HCT116 (cell line): ENCODE data around the gene OOSP1. TPM values are rescaled to one million over a fixed set of nuclear protein-coding genes. Genes with fewer than 3 reads are reported as not detected.

Source experiments
- ATAC-seq: fragments of 200-7000 bp; cut with Tn5 transposase; 2 replicates; pipeline ENCODE4 v1.9.1; 2020; ENCODE audit warnings: mild to moderate bottlenecking, moderate library complexity
- BruUV-seq: library from RNA; stranded (reverse); fragments of 400-500 nt; replicated peaks from 2 replicates; lab custom pipeline; 2021; lab: Mats Ljungman, UMichigan
- CTCF ChIA-PET: fragments of 300-600 bp; sonication (Branson Sonifier 250); formaldehyde crosslinking; loops from one replicate; lab custom pipeline; 2021; ENCODE audit warnings: antibody characterized with exemption; lab: Charles Lee
- POLR2A ChIA-PET: fragments of 300-600, 350-600 bp; sonication (Branson Sonifier 250); formaldehyde crosslinking; loops from one replicate; lab custom pipeline; 2021; ENCODE audit warnings: antibody characterized with exemption; lab: Charles Lee
- RAD21 ChIA-PET, 2 experiments: fragments of 300-600 bp; sonication (Branson Sonifier 250); formaldehyde crosslinking; loops; one replicate each; lab custom pipeline; 2023; ENCODE audit warnings: low total read pairs in 2 of 2; ENCODE audit not compliant: uncharacterized antibody in 2 of 2, unreplicated experiment in 2 of 2, low non-redundant PET in 1 of 2; lab: Charles Lee
- DNase-seq: peaks from one replicate; pipeline ENCODE4 v3.0.0-alpha.2; 2010; ENCODE audit warnings: low read depth, low spot score
- H2AFZ ChIP-seq: fragments of 200-600 bp; shearing (Covaris generic), sonication (generic); 2 replicates; pipeline ENCODE4 v1.6.1; 2017; ENCODE audit warnings: low read depth, mixed run types, mixed read lengths, antibody characterized with exemption, low read length; ENCODE audit not compliant: poor library complexity, severe bottlenecking
- H3K27ac ChIP-seq: 2 replicates; pipeline ENCODE4 v1.5.1; 2012; ENCODE audit warnings: low read depth, low read length
- H3K27me3 ChIP-seq: fragments of 200-600 bp; sonication (generic); 2 replicates; pipeline ENCODE4 v1.6.1; 2016; ENCODE audit warnings: mixed run types, low read length, mixed read lengths; ENCODE audit not compliant: insufficient read depth
- H3K36me3 ChIP-seq, 2 experiments: fragments of 200-500 bp in 1 of 2; fragments of 200-600 bp in 1 of 2; sonication (Bioruptor generic) in 1 of 2; sonication (generic) in 1 of 2; 2 replicates each; pipeline versions ENCODE4 v1.5.1 to v1.6.1; 2014 to 2016; ENCODE audit warnings: low read length in 2 of 2, inconsistent platforms in 1 of 2, mixed read lengths in 1 of 2, mixed run types in 1 of 2; ENCODE audit not compliant: insufficient read depth in 2 of 2, control insufficient read depth in 1 of 2
- H3K4me1 ChIP-seq, 2 experiments: fragments of 200-600 bp in 1 of 2; sonication (generic) in 1 of 2; 2 replicates each; pipeline versions ENCODE4 v1.5.1 to v1.6.1; 2012 to 2017; ENCODE audit warnings: low read length in 2 of 2, inconsistent platforms in 1 of 2, mild to moderate bottlenecking in 1 of 2, mixed read lengths in 1 of 2, mixed run types in 1 of 2, moderate library complexity in 1 of 2; ENCODE audit not compliant: insufficient read depth in 2 of 2, control insufficient read depth in 1 of 2
- H3K4me2 ChIP-seq: fragments of 200-600 bp; sonication (generic); 2 replicates; pipeline ENCODE4 v1.6.1; 2017; ENCODE audit warnings: mixed run types, low read length, mixed read lengths
- H3K4me3 ChIP-seq, 2 experiments: fragments of 200-600 bp in 1 of 2; sonication (generic) in 1 of 2; replicated peaks in 1 of 2; 2 replicates each; pipeline ENCODE4 v1.5.1; 2011 to 2016; ENCODE audit warnings: low read length in 2 of 2, control low read depth in 1 of 2, low read depth in 1 of 2, mild to moderate bottlenecking in 1 of 2, mixed read lengths in 1 of 2, mixed run types in 1 of 2
- H3K79me2 ChIP-seq: fragments of 200-600 bp; sonication (generic); 2 replicates; pipeline ENCODE4 v1.6.1; 2017; ENCODE audit warnings: mild to moderate bottlenecking, mixed run types, low read length, moderate library complexity, mixed read lengths; ENCODE audit not compliant: insufficient read depth
- H3K9ac ChIP-seq: fragments of 200-600 bp; sonication (generic); 2 replicates; pipeline ENCODE4 v1.6.1; 2016; ENCODE audit warnings: low read length, mixed read lengths
- H3K9me2 ChIP-seq: fragments of 200-600 bp; sonication (generic), shearing (Covaris generic); 2 replicates; pipeline ENCODE4 v1.6.1; 2017; ENCODE audit warnings: mixed run types, mild to moderate bottlenecking, moderate library complexity; ENCODE audit not compliant: insufficient read depth
- H3K9me3 ChIP-seq, 2 experiments: fragments of 200-500 bp in 1 of 2; fragments of 200-600 bp in 1 of 2; sonication (Bioruptor generic) in 1 of 2; sonication (generic) in 1 of 2; 2 replicates each; pipeline ENCODE4 v1.6.1; 2014 to 2017; ENCODE audit warnings: low read length in 2 of 2, mixed read lengths in 2 of 2, inconsistent platforms in 1 of 2, low read depth in 1 of 2, mild to moderate bottlenecking in 1 of 2, mixed run types in 1 of 2, moderate library complexity in 1 of 2; ENCODE audit not compliant: control insufficient read depth in 1 of 2, insufficient read depth in 1 of 2
- H4K20me1 ChIP-seq: fragments of 200-600 bp; sonication (generic), shearing (Covaris generic); 2 replicates; pipeline ENCODE4 v1.6.1; 2017; ENCODE audit warnings: mixed run types, mild to moderate bottlenecking, moderate library complexity; ENCODE audit not compliant: insufficient read depth
- ATF3 ChIP-seq: IDR thresholded peaks from 2 replicates; pipeline ENCODE4 v1.6.1; 2012
- CEBPB ChIP-seq: IDR thresholded peaks from 2 replicates; pipeline ENCODE4 v1.6.1; 2012; ENCODE audit warnings: low read depth
- EGR1 ChIP-seq: IDR thresholded peaks from 2 replicates; pipeline ENCODE4 v1.6.1; 2012; ENCODE audit warnings: low read depth
- ELF1 ChIP-seq: IDR thresholded peaks from 2 replicates; pipeline ENCODE4 v1.6.1; 2012; ENCODE audit warnings: low read depth, borderline replicate concordance
- EZH2 ChIP-seq: fragments of 200-600 bp; sonication (generic); IDR thresholded peaks from 2 replicates; pipeline ENCODE4 v1.6.1; 2017; ENCODE audit warnings: antibody characterized with exemption, mixed run types
- EZH2phosphoT487 ChIP-seq: fragments of 200-600 bp; IDR thresholded peaks from 2 replicates; pipeline ENCODE4 v1.6.1; 2018; ENCODE audit warnings: antibody characterized with exemption, borderline replicate concordance
- FOSL1 ChIP-seq: IDR thresholded peaks from 2 replicates; pipeline ENCODE4 v1.6.1; 2012; ENCODE audit warnings: low read depth
- JUND ChIP-seq: IDR thresholded peaks from 2 replicates; pipeline ENCODE4 v1.6.1; 2012
- POLR2A ChIP-seq: IDR thresholded peaks from 2 replicates; pipeline ENCODE4 v1.7.0; 2011; ENCODE audit warnings: borderline replicate concordance; ENCODE audit not compliant: insufficient read depth, insufficient read length; ENCODE audit errors: extremely low read depth
- POLR2AphosphoS5 ChIP-seq: IDR thresholded peaks from 2 replicates; pipeline ENCODE4 v1.6.1; 2011; ENCODE audit warnings: mild to moderate bottlenecking, low read depth, low read length, moderate library complexity
- RAD21 ChIP-seq: IDR thresholded peaks from 2 replicates; pipeline ENCODE4 v1.6.1; 2012; ENCODE audit warnings: low read depth, mild to moderate bottlenecking
- REST ChIP-seq: IDR thresholded peaks from 2 replicates; pipeline ENCODE4 v1.6.1; 2012; ENCODE audit warnings: low read depth
- SIN3A ChIP-seq: IDR thresholded peaks from 2 replicates; pipeline ENCODE4 v1.6.1; 2012; ENCODE audit warnings: low read depth
- SRF ChIP-seq: IDR thresholded peaks from 2 replicates; pipeline ENCODE4 v1.6.1; 2012; ENCODE audit warnings: low read depth
- TCF7L2 ChIP-seq: IDR thresholded peaks from 2 replicates; pipeline ENCODE4 v1.7.0; 2011; ENCODE audit warnings: borderline replicate concordance, inconsistent platforms; ENCODE audit not compliant: insufficient read depth, insufficient read length; ENCODE audit errors: extremely low read depth
- YY1 ChIP-seq: IDR thresholded peaks from 2 replicates; pipeline ENCODE4 v1.6.1; 2011; ENCODE audit warnings: low read length, low read depth, moderate library complexity, mild to moderate bottlenecking; ENCODE audit not compliant: insufficient replicate concordance; ENCODE audit errors: extremely low read depth
- intact Hi-C: fragments of 100-400 bp; cut with micrococcal nuclease; formaldehyde crosslinking; loops from 2 replicates; pipeline ENCODE4 v1.10.0; 2022
- total RNA-seq: library from RNA; stranded (reverse); gene quantifications from one replicate; pipeline ENCODE4 v1.2.1, GENCODE V29; 2021; ENCODE audit not compliant: unreplicated experiment
- TF ChIP-seq, protein P1 (sequence below), 3 experiments: fragments of 200-600 bp in 1 of 3; sonication (generic) in 1 of 3; IDR thresholded peaks in 2 of 3; conservative IDR thresholded peaks in 1 of 3; 2 replicates each; pipeline ENCODE4 v1.5.1; 2012 to 2017; ENCODE audit warnings: low read depth in 2 of 3, low read length in 2 of 3, antibody characterized with exemption in 1 of 3, borderline replicate concordance in 1 of 3, control low read depth in 1 of 3, mild to moderate bottlenecking in 1 of 3, mixed read lengths in 1 of 3, mixed run types in 1 of 3, moderate library complexity in 1 of 3; ENCODE audit not compliant: insufficient read depth in 1 of 3
- TF ChIP-seq, protein P2 (sequence below): IDR thresholded peaks from 2 replicates; pipeline ENCODE4 v1.6.1; 2012

OOSP1 gene
- total RNA-seq, 1 experiment from 2014 or later, result not detected

DNA sequence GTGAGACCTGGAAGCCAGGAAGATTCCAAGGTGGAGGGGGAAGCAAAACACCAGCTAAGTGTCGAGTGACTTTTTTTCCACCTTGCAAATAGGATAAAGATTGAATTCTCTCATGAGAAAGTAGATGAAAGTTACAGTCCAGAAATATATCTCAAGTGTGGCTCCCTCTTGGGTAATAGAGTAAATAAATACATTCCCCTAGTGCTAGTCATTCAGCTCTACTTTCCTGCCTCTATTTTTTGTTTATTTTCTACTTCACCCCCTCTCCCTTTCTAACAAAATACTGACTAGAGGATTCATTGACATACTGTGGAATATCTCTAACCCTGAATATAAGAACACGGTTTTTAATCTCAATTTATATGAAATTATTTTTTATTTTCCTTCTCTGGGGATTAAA, 59.6 kb downstream of the OOSP1 start:
- no peaks in the 10 kb centered on the region for H3K4me1 ChIP-seq
- no peaks in the 10 kb centered on the region for H4K20me1 ChIP-seq
- H3K4me2 ChIP-seq, result no peak overlapping the region
- RAD21 ChIA-PET, result no interaction called here
- H3K27ac ChIP-seq, result no peak overlapping the region
- H3K4me3 ChIP-seq, result no peak overlapping the region
- H3K9me2 ChIP-seq, result no peaks in the 10 kb centered on the region
- no peaks in the 10 kb centered on the region for H3K79me2 ChIP-seq
- H2AFZ ChIP-seq, result no peak overlapping the region
- no TSS peak for BruUV-seq
- CTCF ChIA-PET, result no interaction called here
- intact Hi-C loops, result no loop called here
- no peaks in the 10 kb centered on the region for H3K9me3 ChIP-seq
- H3K9ac ChIP-seq, result no peak overlapping the region
- no peaks in the 10 kb centered on the region for H3K36me3 ChIP-seq
- ATAC-seq, result no peak
- TF ChIP-seq EGR1 (no peak), FOSL1 (no peak), JUND (no peak), TCF7L2 (no peak), EZH2phosphoT487 (no peak), RAD21 (no peak), YY1 (no peak), EZH2 (no peak), REST (no peak), SRF (no peak), ELF1 (no peak), POLR2A (no peak), ATF3 (no peak), POLR2AphosphoS5 (no peak), SIN3A (no peak), CEBPB (no peak)
- TF ChIP-seq, protein P1, sequence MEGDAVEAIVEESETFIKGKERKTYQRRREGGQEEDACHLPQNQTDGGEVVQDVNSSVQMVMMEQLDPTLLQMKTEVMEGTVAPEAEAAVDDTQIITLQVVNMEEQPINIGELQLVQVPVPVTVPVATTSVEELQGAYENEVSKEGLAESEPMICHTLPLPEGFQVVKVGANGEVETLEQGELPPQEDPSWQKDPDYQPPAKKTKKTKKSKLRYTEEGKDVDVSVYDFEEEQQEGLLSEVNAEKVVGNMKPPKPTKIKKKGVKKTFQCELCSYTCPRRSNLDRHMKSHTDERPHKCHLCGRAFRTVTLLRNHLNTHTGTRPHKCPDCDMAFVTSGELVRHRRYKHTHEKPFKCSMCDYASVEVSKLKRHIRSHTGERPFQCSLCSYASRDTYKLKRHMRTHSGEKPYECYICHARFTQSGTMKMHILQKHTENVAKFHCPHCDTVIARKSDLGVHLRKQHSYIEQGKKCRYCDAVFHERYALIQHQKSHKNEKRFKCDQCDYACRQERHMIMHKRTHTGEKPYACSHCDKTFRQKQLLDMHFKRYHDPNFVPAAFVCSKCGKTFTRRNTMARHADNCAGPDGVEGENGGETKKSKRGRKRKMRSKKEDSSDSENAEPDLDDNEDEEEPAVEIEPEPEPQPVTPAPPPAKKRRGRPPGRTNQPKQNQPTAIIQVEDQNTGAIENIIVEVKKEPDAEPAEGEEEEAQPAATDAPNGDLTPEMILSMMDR (IDR thresholded peaks at IDR 0.05 in 2 of 3, conservative IDR thresholded peaks at IDR 0.05 in 1 of 3; ENCODE audit: borderline replicate concordance in 1 of 3, insufficient read depth in 1 of 3, low read depth in 2 of 3, low read length in 2 of 3), result no peak
- TF ChIP-seq, protein P2, sequence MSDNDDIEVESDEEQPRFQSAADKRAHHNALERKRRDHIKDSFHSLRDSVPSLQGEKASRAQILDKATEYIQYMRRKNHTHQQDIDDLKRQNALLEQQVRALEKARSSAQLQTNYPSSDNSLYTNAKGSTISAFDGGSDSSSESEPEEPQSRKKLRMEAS, result no peak
- POLR2A ChIA-PET, result no interaction called here
- no peaks in the 10 kb centered on the region for H3K27me3 ChIP-seq
- no peak for DNase-seq
